NCI-H146 treated with DMSO at 0.1 percent for 48 hours (cell line): Measurements from ENCODE around the gene TOE1.
"Not testable (repeated sequence)": the region's sequence is repeated elsewhere in the genome, so short reads cannot be mapped to it uniquely, and the experiment has no call there.

Experiments used
- DNase-seq: peaks from one replicate; lab custom pipeline; 2025; ENCODE audit not compliant: unreplicated experiment; lab: John Stamatoyannopoulos, UW

TOE1 gene

DNA sequence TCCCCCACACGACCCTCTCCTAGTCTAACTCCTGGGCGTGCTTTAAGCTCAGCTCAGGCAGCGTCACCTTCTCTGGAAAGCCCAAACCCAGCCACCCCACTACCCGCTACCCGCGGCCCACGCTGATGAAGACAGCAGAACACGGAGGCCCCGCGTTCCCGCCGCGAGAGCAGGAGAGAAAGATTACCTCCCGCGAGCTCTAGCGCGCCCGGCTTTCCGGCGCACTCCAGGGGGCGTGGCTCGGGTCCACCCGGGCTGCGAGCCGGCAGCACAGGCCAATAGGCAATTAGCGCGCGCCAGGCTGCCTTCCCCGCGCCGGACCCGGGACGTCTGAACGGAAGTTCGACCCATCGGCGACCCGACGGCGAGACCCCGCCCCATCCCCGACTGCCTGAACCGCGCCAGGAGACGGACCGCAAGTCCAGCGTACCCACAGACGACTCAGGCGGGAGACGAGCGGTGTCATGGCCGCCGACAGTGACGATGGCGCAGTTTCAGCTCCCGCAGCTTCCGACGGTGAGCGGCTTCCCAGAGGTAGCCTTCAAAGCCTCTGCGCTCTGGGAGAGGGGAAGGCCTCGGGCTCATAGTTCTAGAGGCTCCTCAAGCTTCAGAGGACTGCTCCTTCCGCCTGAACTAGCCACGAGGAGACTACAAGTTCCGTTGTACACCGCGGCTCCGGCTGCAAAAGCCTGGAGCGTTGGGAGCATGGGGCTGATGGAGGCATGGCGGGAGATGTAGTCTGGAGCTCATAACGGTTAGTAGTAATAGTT lies at the start of gene TOE1, which contains the start of gene MUTYH:
TSS of gene TOE1 (plus strand) at position 382 of the 770 bp plus-strand sequence. CDS start at position 465, 83 bp downstream.
TSS of gene MUTYH (minus strand) at position 652 of the 770 bp plus-strand sequence. CDS start 5,935 bp downstream, outside the sequence.
- peak; percentile 71 for DNase-seq

DNA sequence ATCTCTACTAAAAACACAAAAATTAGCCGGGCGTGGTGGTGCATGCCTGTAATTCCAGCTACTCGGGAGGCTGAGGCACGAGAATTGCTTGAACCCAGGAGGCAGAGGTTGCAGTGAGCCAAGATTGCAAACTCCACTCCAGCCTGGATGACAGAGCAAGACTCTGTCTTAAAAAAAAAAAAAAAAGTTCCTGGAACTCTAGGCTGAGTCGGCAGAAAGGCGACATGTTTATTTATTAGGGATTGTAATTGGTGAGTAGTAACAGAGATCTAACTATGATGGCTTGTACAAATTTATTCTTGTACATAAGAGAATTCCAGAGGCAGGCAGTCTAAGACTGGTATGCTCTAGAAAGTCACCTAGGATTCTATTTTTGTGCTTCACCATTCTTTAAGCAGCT lies 49.0 kb upstream of the TOE1 start:
- DNase-seq: not testable (repeated sequence)

DNA sequence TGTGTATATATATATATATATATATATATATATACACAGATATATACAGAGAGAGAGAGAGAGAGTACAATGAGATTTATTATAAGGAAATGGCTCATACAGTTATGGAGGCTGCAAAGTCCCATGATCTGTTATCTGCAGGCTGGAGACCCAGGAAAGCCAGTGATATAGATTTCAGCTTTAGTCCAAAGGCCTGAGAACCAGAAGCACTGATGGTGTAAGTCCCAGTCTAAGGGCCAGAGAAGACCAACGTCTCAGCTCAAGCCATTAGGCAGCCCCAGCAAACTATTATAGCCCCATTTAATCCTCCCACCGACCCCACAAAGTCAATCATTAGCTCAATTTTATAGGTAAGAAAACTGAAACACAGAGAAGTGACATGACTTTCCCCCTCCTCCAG lies 48.3 kb upstream of the TOE1 start:
- no peak for DNase-seq

DNA sequence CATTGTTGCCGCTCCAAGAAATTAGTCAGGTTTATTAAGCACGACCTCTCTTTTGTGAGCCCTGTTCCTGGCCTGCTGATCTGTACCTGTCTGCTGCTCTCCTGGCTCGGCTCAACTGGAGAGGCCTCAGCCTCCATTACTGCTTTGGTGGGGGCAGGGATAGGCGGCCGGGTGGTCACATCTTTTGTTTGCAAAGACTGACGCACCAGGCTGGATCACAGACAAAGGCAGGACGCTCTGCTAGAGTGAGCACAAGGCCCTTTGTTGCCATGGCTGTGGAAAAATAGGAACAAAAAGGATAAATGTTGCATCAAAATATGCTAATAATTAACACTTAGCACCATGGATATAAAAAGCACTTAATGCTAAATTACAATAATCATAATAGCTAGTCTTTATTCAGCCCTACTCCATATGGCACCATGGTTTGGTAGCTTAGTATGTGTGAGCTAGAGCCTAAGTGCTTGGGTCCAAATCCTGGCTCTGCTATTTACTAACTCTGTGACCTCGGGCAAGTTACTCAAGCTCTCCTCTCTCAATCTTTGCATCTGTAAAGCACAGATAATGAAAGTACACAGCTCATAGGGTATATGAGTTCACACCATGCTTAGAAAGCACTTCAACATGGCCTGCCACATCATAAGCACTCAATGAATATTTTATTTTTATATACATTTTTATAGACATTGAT lies 42.2 kb upstream of the TOE1 start:
- no peak for DNase-seq

DNA sequence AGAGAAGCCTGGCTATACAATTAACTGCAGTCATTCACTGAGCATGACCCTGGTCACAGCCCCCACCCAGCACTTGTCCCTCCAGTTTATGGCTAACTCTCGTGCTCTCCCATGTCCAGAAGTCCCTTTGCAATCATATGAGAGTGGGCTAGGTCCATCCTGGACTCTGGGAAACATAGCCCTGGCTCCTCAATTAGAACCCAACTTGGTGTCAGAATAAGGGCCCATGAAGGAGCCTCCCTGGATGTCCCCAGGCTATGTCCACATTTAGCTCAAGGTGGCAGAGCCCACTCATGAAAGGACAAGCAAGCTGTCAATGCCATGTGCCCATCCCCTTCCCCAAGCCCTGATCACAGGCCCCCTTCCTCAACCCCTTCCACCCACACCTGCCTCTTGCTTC lies 40.7 kb upstream of the TOE1 start:
- DNase-seq: no peak

DNA sequence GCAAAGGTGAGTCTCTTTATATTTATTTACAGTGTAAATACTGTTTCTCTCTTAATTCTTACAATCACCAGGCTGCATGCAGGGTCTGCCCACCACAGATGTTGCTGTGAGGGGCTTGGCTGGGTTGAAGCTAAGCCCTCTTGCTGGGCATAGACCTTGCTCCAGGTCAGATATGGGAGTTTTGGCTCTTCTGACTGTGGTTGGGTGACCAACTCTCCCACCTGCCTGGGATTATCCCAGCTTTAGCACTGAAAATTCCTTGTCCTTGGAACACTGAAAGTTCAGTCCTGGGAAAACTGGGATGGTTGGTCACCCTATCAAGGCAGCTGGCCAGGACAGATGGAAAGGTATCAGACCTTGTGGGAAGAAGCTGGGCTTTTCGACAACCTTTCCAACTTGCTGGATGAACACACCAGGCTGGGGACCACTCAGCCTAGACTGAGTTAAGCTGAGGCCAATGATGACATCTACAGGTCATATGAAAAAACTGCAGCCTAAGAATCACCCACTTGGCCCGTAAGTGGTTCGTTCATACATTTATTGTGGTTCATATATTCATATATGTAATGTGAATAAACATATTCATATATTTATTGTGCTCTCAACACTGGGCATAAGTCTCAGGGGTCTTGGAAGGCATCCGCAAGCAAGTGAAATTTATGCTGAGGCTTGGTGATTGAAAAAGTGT lies 39.8 kb upstream of the TOE1 start:
- DNase-seq: peak; percentile 32

DNA sequence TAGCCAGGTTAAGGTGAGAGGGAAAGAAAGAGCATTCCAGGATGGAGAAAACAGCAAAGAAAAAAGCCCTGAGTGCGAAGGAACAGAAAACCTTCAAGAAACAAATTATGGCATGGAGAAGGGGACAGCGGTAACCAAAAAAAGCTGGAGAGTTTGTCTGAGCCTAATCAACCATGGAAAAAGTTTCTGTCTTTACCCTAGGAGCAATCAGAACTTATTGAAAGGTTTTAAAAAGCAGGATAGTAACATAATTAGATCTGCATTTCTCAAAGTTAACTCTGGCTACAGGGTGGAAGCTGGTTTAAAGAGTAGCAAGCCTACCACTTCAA lies 39.3 kb upstream of the TOE1 start:
- DNase-seq: no peak

DNA sequence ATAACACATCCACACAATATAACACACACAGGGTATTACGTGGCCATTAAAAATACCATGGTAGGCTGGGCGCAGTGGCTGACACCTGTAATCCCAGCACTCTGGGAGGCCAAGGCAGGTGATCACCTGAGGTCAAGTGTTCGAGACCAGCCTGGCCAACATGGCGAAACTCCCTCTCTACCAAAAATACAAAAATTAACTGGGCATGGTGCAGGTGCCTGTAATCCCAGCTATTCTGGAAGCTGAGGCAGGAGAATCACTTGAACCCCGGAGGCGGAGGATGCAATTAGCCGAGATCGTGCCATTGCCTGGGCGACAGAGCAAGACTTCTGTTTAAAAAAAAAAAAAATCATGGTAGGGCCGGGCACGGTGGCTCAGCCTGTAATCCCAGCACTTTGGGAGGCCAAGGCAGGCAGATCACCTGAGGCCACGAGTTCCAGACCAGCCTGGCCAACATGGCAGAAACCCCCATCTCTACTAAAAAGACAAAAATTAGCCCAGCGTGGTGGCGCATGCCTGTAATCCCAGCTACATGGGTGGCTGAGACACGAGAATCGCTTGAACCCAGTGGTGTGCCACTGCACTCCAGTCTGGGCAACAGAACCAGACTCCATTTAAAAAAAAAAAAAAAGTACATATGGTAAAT lies 37.3 kb upstream of the TOE1 start:
- no peak for DNase-seq

DNA sequence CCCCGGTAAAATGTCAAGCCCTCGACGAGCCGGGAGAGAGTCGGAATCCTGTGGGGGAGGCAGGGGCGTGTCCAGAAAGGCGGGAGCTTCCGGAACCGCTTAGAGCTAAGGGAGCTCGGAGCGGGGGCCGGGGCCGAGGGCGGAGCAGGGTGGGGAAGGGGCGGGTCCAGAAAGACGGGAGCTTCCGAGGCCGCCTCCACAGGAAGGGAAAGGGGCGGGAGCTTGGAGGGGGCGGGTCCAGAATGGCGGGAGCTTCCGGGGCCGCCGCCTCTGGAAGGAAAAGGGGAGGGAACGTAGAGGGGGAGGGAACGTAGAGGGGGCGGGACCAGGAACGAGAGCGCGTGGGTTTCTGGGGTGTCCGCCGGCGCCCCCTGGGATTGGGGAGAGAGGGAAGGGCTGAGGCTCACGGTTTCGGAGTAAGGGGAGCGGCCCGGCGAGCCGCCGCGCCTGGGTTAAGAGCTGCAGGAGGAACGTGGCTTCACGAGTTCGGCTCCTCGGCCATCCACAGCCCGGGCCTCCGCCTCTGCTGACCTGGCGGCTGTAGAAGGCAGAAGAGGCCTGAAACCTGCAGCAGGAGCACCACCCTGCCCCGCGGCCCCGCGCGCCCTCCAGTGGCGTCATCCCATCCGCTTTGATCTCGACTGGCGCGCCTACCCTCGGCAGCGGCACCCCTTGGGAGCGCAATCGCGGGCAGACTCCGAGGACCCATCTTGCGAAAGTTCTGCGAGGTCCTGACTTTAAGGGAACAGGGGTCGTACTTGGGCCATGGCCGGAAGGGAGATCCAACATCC lies 36.3 kb upstream of the TOE1 start:
- DNase-seq: peak; percentile 79

DNA sequence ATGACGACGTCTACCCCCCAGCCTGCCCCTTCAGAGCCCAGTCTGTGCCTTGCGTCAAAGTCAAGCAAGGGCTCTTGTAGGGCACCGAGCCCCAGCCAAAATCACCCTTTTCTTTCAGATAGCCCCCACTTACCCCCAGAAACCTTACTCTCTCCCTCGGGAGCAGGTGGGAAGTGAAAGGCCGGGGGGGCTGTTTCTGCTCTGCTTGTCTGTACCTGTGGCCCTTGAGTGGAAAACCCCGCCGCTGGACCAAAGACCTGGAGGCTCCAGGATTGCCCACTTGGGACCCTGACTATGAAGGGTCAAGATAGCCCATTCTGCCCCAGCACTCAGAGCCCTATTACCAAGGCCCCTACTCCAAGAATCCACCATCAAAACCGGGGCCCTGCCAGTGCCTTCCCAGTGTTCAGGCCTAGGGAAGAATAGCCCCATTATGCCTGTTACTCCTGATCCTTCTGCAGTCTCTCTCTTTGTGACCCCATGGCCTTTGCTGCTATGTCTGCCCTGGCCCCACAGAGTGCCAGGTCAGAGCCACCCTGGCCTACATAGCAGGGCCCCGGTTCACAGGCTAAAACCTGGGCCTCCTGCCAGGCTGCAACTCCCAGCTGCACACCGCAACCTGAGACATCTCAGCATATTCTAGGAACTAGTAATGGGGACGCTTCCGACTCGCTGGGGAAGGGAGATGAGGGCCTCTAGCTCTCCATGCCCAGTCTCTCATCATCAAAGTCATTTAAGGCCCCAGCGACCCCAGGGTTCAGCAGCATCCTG lies 35.5 kb upstream of the TOE1 start:
- no peak for DNase-seq

DNA sequence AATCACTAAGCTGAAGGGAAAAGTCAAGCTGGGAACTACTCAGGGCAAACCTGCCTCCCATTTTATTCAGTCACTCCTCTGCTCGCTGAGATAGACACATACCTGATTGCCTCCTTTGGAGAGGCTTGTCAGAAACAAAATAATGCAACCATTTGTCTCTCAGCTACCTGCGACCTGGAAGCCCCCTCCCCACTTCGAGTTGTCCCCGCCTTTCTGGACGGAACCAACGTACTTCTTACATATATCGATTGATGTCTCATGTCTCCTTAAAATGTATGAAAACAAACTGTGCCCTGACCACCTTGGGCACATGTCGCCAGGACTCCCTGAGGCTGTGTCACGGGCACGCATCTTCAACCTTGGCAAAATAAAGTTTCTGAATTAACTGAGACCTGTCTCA lies 34.7 kb upstream of the TOE1 start:
- DNase-seq: no peak

DNA sequence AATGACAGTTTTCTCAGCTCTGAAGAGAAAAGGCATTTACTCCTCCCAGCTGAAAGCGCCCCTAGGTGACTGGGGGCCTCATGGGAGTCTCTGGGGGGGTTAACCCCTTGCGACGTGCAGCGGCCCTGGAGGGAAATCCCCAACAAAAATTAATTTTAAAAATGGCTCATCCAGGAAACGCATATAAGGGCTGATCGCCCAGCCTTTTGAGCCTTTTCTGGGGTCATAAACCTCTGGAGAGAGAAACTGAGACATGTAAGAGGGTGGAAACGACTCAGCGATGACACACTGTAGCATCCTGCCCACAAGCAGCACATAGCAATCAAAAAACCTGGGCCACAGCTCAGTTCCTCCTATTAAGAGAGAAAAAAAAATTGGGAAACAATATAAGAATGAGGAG lies 33.7 kb upstream of the TOE1 start:
- DNase-seq: no peak

DNA sequence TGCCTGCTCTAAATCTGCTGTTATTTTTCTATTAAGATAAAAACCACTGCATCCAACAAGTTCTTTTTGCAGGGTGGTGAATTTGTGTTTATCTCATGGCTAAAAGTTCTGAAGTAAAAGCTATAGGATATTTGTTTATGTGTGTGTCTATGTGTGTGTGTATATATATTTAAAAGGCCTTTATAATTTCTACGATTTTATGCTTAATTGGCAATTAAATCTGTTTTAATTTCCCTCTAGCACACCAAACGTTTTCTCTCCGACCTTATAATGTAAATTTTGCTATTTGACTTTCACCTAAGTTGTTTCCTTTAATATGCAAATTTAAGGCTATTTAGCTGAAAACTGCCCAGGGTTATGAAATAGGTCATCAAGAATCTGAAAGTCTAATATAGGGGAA lies 33.1 kb upstream of the TOE1 start:
- DNase-seq: no peak

DNA sequence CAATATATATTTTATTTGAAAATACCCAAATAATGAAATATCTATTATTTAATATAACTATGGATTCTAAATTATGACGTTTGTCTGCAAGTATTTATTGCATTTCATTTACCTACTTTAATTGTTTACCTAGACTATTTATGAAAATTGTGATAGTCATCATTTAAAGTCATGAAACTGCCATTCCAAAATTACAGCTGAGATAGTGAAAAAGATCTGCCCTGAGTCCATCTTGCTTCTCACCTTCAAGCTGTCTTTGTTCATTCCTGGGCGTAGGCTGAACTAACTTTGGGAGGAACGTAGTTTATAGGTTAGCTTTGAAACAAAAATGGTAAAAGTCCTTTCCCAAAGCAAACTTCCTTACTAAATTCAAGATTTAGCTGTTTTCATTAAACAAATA lies 25.7 kb upstream of the TOE1 start:
- DNase-seq: no peak

DNA sequence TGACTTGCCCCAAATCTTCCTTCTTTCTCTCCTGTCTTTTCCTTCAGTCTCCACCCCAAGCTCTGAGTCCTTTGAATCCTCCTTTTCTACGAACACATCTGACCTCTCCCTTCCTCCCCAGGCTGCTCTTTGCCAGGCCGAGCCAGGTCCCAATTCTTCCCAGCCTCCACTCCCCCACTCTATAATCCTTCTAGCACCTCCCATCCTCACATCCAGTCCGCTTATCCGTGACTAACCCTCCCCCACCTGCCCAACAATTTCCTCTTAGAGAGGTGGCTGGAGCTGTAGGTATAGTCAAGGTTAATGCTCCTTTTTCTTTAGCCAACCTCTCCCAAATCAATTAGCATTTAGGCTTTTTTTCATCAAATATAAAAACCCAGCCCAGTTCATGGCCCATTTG lies 22.8 kb upstream of the TOE1 start:
- no peak for DNase-seq

DNA sequence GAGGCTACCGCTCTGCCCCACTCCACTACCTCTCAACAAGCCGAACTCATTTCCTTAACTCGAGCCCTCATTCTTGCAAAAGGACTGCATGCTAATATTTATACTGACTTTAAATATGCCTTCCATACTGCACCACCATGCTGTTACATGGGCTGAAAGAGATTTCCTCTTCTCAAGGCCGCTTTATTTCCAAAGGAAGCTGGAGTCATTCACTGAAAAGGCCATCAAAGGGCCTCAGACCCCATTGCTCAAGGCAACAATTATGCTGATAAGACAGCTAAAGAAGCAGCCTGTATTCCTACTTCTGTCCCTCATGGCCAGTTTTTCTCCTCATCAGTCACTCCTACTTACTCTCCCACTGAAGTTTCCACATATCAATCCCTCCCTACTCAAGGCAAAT lies 20.2 kb upstream of the TOE1 start:
- no peak for DNase-seq

DNA sequence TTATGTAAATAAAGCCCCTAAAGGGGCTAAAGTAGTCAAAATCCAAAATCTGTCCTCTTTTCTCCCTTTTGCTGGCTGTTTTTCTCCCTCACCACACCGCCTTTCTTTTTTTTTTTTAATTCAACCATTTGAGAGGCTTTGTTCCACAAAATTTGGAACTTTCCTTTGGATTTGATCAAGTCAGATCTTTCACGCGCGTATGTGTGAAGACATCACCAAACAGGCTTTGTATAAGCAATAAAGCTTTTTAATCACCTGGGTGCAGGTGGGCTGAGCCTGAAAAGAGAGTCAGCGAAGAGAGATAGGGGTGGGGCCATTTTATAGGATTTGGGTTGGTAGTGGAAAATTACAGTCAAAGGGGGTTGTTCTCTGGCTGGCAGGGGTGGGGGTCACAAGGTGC lies 18.5 kb upstream of the TOE1 start:
- DNase-seq: no peak

DNA sequence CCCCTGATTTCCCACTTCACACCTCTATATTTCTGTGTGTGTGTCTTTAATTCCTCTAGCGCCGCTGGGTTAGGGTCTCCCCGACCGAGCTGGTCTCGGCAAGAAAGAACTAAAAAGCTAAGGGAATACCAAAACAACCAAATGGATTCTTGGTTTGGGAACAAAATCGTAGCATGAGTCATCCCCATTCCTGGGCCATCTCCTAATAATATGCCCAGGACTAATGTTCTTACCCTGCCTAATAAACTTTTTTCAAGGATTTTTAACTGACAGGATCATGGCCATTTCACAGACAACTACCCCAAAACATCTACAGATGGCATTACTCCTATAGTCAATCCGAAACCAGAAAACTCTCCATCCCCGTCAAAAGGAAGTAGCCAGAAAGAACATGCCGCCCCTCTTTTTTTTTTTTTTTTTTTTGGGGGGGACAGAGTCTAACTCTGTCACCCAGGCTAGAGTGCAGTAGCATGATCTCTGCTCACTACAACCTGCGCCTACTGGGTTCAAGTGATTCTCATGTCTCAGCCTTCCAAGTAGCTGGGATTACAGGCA lies 17.4 kb upstream of the TOE1 start:
- DNase-seq: no peak

DNA sequence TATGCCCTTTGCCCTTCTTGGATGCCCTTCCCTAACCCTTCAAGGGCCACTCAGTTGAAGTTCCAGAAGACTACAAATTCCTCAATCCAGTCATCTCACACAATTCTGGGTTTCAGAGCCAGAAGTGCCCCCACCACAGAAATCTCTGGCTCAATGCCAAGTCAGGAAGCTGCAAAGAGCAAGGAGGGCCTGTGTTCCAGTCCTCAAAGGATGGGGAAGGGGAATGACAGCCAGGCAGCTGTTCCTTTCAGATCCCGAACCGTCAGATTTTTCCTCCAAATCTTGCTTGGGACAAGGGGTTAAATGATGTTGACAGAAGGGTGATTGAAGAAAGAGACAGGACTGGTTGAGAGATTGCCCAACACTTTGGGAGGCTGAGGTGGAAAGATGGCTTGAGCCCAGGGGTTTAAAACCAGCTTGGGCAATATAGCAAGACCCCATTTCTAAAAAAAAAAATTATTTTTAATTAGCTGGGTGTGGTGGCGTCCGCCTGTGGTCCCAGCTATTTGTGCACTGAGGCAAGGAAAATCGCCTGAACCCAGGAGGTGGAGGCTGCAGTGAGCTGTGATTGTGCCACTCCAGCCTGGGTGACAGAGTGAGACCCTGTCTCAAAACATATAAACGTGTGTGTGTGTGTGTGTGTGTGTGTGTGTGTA lies 14.0 kb upstream of the TOE1 start:
- no peak for DNase-seq
